ENCODE measurements around the gene UGT1A10. TPM values are rescaled to one million over a fixed set of nuclear protein-coding genes. Genes with fewer than 3 reads are reported as not detected.

UGT1A10 gene
- total and polyA plus RNA-seq, 10 of the 15 experiments (the other 5 are each of a cell fraction or from before 2014, with no cell fraction given): not detected

DNA sequence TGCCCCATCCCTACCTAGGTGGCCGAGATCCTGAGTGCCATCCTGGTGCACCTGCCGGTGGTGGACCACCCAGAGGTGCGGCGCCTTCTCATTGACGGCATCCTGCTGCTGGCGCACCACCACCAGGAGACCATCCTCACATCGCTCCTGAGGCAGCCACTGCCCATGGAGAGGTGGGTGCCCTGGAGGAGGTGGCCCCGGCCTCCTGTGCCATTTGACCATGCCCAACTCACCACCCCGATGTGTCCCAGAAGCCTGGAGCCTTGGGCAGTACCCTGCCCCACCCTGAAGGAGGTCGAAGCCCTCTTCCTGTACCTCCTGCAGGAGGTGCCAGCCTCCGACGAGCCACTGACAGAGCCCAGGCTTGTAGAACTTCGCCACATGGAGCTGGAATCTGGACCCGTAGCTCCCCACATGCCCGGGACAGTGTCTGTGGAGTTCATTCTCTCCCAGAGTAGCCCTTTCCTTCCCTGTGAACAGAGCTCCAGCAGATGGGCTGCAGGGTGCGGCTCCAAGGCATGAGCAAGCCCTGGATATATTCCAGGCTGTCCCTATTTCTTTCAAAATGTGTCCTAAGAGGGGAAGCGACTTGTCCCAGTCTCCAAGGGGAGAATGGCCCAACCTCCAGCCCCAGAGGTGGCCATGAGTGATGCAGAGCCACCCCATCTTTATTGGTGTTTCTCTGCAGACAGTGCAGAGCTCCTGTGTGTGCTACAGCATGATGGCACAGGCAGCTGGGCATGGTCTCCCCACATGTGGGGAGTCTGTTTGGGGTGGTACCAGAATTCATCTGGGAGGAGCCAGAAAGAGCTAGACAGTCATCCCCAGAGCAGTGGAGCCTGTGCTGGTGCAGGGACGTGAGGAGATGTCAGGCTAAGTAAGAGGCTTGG lies 183.9 kb downstream of the UGT1A10 start:
- Histone ChIP-seq H3K4me3 (no peak overlapping the region), H3K36me3 (ENCODE audit: control insufficient read depth in 2 of 2, insufficient read depth in 2 of 2, low read length in 1 of 2) (no peaks in the 10 kb centered on the region), H3K4me2 (ENCODE audit: control insufficient read depth, insufficient read depth) (no peak overlapping the region), H3K9me3 (replicated peaks; ENCODE audit: control insufficient read depth, insufficient read depth, low read length) (no peaks in the 10 kb centered on the region), H3K79me2 (ENCODE audit: control insufficient read depth, insufficient read depth, low read length) (no peaks in the 10 kb centered on the region), H3K27me3 (replicated peaks in 1 of 2; ENCODE audit: control insufficient read depth in 2 of 2, insufficient read depth in 2 of 2, low read length in 1 of 2) (no peaks in the 10 kb centered on the region; a peak in 3 of 4 replicates), H3K4me1 (ENCODE audit: control insufficient read depth, insufficient read depth, low read length) (no peaks in the 10 kb centered on the region), H2AFZ (ENCODE audit: control insufficient read depth, low read depth, low read length) (no peak overlapping the region), H3K27ac (ENCODE audit: control insufficient read depth, insufficient read depth) (no peak overlapping the region), H4K20me1 (ENCODE audit: control insufficient read depth, insufficient read depth) (no peaks in the 10 kb centered on the region), H3K9ac (ENCODE audit: control insufficient read depth, insufficient read depth, low read length) (no peak overlapping the region)
- intact Hi-C loops (cut with micrococcal nuclease; ENCODE audit: unreplicated experiment) (no loop called here), in situ Hi-C loops (cut with MboI) (no loop called here)
- RAD21 ChIA-PET (ENCODE audit: unreplicated experiment): no interaction called here
- SMC1A ChIA-PET (ENCODE audit: uncharacterized antibody, unreplicated experiment): interaction anchor here (1.0 kb wide), 1 partner anchor 9 kb away, joined by 3 read pairs; no protein-coding TSS in a partner anchor
- ATAC-seq (no peak), FAIRE-seq (no peak), DNase-seq (ENCODE audit: low read depth, low spot score) (no peak)
- CTCF ChIA-PET: interaction anchor here (0.5 kb wide), 1 partner anchor 23 kb away, joined by 3 read pairs; no protein-coding TSS in a partner anchor
- POLR2A ChIA-PET: no interaction called here
- no TSS peak for BruUV-seq (replicated peaks)
- WGBS (ENCODE audit: insufficient coverage, insufficient replicate concordance, low lambda C conversion rate, missing lambda C conversion rate): 32% methylated on average over 18 of the region's 18 CpGs
- TF ChIP-seq PAX5 (IDR thresholded peaks at IDR 0.05; ENCODE audit: borderline replicate concordance, low read depth, low read length): no peak
- TF ChIP-seq TBL1XR1 (IDR thresholded peaks at IDR 0.05; ENCODE audit: low read depth, low read length): no peak
- no peak for TF ChIP-seq JUNB (IDR thresholded peaks at IDR 0.05)
- TF ChIP-seq MTA3 (IDR thresholded peaks at IDR 0.05; ENCODE audit: borderline replicate concordance, low read length): no peak
- TF ChIP-seq ZZZ3 (IDR thresholded peaks at IDR 0.05; ENCODE audit: control insufficient read depth, insufficient read length, low read depth): no peak
- no peak for TF ChIP-seq NFIC (IDR thresholded peaks at IDR 0.05; ENCODE audit: low read depth, low read length)
- TF ChIP-seq, protein P1, sequence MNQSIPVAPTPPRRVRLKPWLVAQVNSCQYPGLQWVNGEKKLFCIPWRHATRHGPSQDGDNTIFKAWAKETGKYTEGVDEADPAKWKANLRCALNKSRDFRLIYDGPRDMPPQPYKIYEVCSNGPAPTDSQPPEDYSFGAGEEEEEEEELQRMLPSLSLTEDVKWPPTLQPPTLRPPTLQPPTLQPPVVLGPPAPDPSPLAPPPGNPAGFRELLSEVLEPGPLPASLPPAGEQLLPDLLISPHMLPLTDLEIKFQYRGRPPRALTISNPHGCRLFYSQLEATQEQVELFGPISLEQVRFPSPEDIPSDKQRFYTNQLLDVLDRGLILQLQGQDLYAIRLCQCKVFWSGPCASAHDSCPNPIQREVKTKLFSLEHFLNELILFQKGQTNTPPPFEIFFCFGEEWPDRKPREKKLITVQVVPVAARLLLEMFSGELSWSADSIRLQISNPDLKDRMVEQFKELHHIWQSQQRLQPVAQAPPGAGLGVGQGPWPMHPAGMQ (IDR thresholded peaks at IDR 0.05; ENCODE audit: borderline replicate concordance): no peak
- TF ChIP-seq IRF4 (IDR thresholded peaks at IDR 0.05; ENCODE audit: low read depth, low read length): no peak
- TF ChIP-seq, protein P2, sequence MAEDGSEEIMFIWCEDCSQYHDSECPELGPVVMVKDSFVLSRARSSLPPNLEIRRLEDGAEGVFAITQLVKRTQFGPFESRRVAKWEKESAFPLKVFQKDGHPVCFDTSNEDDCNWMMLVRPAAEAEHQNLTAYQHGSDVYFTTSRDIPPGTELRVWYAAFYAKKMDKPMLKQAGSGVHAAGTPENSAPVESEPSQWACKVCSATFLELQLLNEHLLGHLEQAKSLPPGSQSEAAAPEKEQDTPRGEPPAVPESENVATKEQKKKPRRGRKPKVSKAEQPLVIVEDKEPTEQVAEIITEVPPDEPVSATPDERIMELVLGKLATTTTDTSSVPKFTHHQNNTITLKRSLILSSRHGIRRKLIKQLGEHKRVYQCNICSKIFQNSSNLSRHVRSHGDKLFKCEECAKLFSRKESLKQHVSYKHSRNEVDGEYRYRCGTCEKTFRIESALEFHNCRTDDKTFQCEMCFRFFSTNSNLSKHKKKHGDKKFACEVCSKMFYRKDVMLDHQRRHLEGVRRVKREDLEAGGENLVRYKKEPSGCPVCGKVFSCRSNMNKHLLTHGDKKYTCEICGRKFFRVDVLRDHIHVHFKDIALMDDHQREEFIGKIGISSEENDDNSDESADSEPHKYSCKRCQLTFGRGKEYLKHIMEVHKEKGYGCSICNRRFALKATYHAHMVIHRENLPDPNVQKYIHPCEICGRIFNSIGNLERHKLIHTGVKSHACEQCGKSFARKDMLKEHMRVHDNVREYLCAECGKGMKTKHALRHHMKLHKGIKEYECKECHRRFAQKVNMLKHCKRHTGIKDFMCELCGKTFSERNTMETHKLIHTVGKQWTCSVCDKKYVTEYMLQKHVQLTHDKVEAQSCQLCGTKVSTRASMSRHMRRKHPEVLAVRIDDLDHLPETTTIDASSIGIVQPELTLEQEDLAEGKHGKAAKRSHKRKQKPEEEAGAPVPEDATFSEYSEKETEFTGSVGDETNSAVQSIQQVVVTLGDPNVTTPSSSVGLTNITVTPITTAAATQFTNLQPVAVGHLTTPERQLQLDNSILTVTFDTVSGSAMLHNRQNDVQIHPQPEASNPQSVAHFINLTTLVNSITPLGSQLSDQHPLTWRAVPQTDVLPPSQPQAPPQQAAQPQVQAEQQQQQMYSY (CRISPR knock-in tag; IDR thresholded peaks at IDR 0.05): no peak
- no peak for TF ChIP-seq SUZ12 (IDR thresholded peaks at IDR 0.05; ENCODE audit: unreplicated experiment)
- TF ChIP-seq KLF5 (IDR thresholded peaks at IDR 0.05; ENCODE audit: partially characterized antibody): no peak
- TF ChIP-seq FOXK2 (IDR thresholded peaks at IDR 0.05): no peak
- no peak for TF ChIP-seq HCFC1 (IDR thresholded peaks at IDR 0.05; ENCODE audit: low read length)
- TF ChIP-seq NFYB (IDR thresholded peaks at IDR 0.05; ENCODE audit: insufficient read depth, low read depth, low read length): no peak
- TF ChIP-seq, protein P3, sequence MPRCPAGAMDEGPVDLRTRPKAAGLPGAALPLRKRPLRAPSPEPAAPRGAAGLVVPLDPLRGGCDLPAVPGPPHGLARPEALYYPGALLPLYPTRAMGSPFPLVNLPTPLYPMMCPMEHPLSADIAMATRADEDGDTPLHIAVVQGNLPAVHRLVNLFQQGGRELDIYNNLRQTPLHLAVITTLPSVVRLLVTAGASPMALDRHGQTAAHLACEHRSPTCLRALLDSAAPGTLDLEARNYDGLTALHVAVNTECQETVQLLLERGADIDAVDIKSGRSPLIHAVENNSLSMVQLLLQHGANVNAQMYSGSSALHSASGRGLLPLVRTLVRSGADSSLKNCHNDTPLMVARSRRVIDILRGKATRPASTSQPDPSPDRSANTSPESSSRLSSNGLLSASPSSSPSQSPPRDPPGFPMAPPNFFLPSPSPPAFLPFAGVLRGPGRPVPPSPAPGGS (IDR thresholded peaks at IDR 0.05; ENCODE audit: borderline replicate concordance, insufficient read depth, low read depth, low read length, poor library complexity, severe bottlenecking): no peak
- no peak for TF ChIP-seq ZBED1 (IDR thresholded peaks at IDR 0.05; ENCODE audit: borderline replicate concordance)
- TF ChIP-seq HDGF (IDR thresholded peaks at IDR 0.05): no peak

Data from GM12878 (cell line).